ENCODE data around the gene C1QTNF12.

C1QTNF12 gene

GRCh38 chr1:1226566-1227362 lies 19.8 kb downstream of the C1QTNF12 start:
- DNase-seq, result no peak

GRCh38 chr1:1225913-1226312 lies 20.6 kb downstream of the C1QTNF12 start:
- no peak for DNase-seq

GRCh38 chr1:1225238-1225845 lies 21.2 kb downstream of the C1QTNF12 start:
- no peak for DNase-seq

GRCh38 chr1:1223891-1224290 lies 22.6 kb downstream of the C1QTNF12 start:
- no peak for DNase-seq

- DNase-seq, result no peak
These were observed 23.2 kb downstream of the C1QTNF12 start for GRCh38 chr1:1223321-1223720.

GRCh38 chr1:1222575-1223225 lies 23.8 kb downstream of the C1QTNF12 start:
- no peak for DNase-seq

- no peak for DNase-seq
These were observed 24.5 kb downstream of the C1QTNF12 start for GRCh38 chr1:1221887-1222574.

- no peak for DNase-seq
These were observed 26.3 kb downstream of the C1QTNF12 start for GRCh38 chr1:1220197-1220596.

- no peak for DNase-seq
These were observed 27.2 kb downstream of the C1QTNF12 start for GRCh38 chr1:1219341-1219740.

- DNase-seq, result no peak
These were observed 27.9 kb downstream of the C1QTNF12 start for GRCh38 chr1:1218524-1219200.

GRCh38 chr1:1217621-1218523 lies 28.6 kb downstream of the C1QTNF12 start:
- no peak for DNase-seq

GRCh38 chr1:1216770-1217620 lies 29.5 kb downstream of the C1QTNF12 start:
- DNase-seq, result no peak

- DNase-seq, result no peak
These were observed 30.5 kb downstream of the C1QTNF12 start for GRCh38 chr1:1215881-1216605.

GRCh38 chr1:1215080-1215676 lies 31.3 kb downstream of the C1QTNF12 start:
- DNase-seq, result no peak

GRCh38 chr1:1213345-1214265 lies 32.9 kb downstream of the C1QTNF12 start, which contains the start of gene TNFRSF4:
Gene TNFRSF4, minus strand, starts transcription at chr1:1214153. Its CDS starts 26 bp downstream, at chr1:1214127.
- peak; percentile 73 for DNase-seq

GRCh38 chr1:1212780-1213344 lies 33.7 kb downstream of the C1QTNF12 start:
- peak; percentile 79 for DNase-seq

- no peak for DNase-seq
These were observed 34.7 kb downstream of the C1QTNF12 start for GRCh38 chr1:1211541-1212441.
